DND-41 (cell line): Measurements from ENCODE around the gene HDAC4.

ENCODE experiments used
- CTCF ChIP-seq: IDR thresholded peaks from 2 replicates; pipeline ENCODE4 v1.5.1; 2012; ENCODE audit warnings: borderline replicate concordance, low read length, moderate library complexity, mild to moderate bottlenecking; ENCODE audit not compliant: poor library complexity, severe bottlenecking; ENCODE audit errors: extremely low read depth
- EZH2 ChIP-seq: IDR thresholded peaks from 3 replicates; pipeline ENCODE4 v1.6.1; 2012; ENCODE audit warnings: borderline replicate concordance, low read depth, mild to moderate bottlenecking, moderate library complexity, low read length, inconsistent platforms; ENCODE audit not compliant: severe bottlenecking

DNA sequence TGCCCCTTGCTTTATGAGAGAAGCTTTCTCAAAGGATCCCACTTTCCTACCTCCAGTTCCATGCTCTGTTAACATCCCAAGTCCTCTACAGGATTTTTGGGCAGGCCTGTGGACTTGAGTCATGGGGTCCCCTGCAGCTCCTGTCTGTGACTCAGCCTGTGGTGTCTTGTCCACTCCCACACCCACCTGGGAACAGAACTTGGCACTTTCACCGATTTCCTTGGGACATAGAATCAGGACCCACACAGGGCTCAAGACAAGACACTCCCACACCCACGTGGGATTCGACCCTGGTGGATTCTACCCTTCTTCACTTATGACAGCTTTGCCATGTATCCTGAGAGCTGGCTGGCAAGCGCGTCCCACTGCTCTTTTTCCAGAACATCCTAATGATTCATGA lies 30.7 kb upstream of the HDAC4 start:
- TF ChIP-seq CTCF (no peak), EZH2 (no peak)
